GM18517 (cell line): Measurements from ENCODE around the gene GNB1.

Experiments used
- ATAC-seq: cut with Tn5 transposase; IDR thresholded peaks from one replicate; pipeline ENCODE4 v1.9.1; 2021; ENCODE audit warnings: mild to moderate bottlenecking, moderate library complexity; ENCODE audit not compliant: unreplicated experiment

The GNB1 gene

DNA sequence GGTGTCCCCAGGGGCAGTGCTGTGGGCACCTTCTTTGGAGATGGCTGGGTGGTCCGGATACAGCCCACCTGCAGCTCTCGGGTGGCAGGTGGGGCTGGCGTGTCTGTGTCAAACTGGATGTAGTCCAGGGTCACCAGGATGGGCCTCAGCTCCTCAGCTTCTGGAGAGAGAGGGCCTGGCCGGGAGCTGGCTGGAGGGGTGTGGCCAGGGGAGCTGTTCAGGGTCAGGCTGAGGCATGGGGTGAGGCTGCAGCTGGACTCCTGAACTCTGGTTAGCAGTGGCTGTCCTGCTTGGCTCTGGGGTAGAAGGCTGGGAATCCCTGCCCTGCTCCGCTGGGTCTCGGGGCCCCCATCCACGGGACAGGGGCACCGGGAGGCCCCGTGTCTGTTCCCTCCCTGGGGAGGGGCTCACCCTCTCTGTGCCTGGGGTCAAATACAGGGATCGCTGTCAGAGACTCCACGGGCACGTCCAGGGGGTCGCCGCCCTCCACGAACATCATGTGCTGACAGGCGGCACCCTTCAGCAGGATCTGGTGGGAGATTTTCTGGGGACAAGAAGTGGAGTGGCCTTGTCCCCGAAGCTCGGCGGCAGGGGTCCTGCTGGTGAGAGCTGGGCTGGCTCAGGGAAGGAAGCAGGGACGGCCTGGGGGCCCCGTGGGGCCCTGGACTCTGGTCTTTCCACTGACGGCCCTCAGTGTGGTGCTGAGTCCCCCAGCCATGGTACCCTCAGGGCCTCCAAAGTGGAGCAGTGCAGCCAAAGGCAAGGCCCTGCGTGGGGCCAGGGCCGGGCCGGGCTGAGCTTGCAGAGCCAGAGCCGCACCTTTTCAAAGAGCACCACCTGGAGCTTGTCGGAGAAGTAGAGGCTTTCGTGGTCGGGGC, 32.3 kb upstream of the GNB1 start:
- ATAC-seq: no peak

DNA sequence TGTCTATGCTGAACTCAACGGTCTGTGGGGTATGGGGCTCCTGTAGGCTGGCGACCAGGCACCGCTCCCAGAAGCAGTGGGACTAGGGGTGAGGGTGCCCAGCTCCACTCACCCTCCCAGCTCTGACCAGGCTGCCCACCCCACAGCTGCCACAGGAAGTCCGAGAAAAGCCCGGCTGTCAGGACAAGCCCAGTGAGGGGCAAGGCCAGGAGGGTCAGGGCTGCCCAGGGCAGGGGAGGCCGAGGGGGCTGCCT, 31.7 kb upstream of the GNB1 start:
- ATAC-seq: no peak

DNA sequence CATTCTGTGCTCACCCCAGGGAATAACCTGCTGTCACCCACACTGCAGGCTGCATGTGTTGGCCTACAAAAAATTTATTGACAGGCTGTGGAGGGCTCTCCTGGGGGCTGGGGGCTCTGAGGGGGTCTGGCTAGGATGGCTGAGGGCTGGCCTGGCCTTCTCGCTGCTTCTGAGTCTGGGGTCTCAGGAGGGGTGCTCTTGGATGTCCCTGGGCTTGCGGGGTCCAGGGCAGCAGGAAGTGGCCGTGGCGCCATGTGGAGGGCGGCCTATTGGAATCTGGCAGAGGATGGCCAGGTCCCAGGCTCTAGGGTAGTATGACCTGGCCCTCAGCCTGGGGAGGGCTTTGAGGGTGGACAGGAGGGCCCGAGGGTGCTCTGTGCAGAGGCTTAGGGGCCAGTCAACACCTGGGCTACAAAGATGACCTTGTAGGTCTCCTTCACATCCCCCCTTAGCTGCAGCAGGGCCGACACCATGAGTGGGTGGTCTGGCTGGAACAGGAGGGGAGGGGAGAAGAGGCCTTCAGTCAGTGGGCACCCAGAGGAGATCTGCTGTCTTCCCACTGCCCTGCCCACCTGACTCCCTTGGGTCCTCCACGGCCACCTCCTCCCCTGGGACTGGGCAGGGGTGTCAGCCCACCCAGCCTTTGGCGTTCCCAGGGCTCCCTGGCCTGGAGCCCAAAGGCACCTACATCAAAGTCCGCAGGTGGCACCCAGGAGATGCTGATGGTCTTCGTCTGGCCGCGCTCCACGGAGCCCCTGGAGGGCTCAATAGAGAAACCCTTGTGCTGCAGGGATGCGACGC, 31.2 kb upstream of the GNB1 start:
- ATAC-seq: no peak

DNA sequence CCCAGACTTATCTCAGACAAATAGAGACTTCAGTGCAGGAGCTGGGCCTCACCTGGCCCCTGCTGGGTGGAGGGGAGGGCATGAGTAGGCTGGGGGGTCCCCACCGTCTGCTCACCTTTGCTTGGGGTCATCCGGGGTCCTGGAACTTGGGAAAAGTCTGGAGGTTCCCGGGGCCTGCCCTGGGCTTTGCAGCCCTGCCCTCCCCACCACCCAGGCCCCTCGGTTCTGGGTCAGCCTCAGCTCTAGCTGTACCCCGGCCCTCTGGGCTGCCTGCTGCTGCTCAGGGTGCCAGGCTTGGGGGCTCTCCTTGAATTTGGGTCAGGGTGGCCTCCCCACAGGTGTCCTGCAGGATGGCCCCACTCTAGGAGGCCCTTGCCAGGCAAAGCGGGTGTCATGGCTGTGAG, 30.6 kb upstream of the GNB1 start:
- ATAC-seq: no peak

DNA sequence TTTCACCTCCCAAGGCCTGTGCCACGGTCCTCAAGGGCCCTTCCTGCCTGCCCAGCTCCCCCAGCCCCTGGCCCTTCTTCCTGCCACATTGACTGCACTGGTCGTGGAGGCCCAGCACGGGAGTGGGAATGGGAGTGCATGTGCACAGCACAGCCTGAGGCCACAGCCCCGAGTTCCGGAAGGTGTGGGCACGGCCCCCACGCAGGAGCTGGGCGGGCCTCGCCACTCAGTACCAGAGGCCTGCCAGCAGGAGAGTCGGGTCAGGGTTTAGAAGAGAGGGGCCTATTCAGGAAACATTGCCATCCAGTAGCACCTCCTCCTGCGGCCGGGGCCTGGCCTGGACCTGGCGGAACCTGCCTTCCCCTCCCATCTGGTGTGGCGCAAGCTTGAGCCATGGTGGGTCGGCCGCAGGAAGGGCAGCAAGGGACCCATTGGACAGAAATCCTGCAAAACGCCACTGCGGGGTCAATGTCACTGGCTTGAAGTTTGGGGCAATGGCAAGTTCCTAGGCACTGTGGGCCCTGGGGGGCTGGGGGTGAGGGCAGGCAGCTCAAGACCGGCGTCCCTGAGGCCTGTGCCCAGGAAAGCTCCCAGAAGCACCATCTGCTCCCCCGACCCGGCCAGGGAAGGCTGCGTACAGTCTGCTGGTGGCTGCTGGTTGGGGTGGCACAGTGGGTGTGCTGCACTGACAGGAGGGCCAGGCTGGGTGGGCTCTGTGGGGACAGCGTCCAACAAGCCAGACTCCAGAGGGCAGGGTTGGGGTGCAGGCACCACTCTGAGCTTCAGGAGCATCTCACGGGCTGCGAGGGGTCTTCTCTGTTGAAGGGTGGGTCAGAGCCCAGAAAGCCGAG, 29.9 kb upstream of the GNB1 start:
- no peak for ATAC-seq

DNA sequence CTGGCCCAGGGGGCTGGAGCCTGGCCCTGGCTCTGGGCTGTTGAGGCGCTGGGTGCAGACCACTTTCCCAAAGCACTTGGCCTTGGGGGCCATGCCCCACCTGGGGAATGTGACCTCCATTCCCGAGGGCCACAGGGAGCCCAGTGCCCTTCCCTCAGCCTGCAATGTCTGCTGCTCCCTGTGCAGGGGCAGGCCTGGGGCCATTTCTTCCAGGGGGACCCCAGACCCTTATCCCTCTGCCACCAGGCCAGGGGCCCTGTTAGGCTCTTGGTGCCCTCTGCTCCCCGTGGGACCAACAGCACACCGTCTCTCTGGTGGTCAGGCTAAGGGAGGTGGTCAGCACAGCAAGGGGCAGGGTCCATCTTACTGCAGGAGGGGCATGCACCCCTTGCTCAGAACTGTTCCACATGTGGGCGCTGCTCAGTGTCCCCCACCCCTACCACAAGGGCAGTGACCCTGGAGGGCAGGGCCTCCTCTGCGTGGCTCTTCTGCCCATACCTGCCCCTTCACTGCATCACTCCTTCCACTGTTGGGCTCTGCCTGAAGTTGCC, 29.2 kb upstream of the GNB1 start:
- ATAC-seq: no peak

DNA sequence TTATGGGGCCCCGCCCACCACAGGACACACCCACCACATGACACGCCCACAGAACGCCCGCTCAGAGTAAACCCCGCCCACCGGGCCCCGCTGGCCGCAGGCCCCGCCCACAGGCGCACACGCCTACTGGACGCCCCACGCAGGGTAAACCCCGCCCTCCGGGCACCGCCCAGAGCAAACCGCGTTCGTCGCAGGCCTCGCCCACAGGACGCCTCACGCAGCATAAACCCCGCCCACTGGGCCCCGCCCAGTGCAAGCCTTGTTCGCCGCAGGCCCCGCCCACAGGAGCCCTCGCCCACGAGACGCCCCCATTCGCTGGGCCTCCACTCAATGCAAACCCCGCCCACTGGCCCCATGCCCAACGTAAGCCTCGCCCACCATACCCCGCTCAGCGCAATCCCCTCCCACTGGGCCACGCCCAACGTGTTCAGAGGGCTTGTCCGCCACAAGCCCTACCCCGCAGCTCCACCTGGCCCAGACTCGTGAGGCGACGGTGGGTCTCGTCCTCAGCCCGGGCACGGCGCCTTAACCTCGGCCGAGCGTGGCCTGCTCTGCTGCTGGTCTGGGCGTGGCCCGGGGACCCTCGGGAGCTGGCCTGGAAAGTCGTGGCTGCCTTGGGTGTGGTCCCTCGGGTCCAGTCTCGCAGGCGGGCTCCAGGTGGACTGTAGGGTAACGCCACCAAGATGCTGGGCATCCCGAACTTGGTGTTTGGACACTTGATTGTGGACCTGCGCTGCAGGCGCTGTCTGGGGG, 28.6 kb upstream of the GNB1 start:
- ATAC-seq: peak; percentile 81

DNA sequence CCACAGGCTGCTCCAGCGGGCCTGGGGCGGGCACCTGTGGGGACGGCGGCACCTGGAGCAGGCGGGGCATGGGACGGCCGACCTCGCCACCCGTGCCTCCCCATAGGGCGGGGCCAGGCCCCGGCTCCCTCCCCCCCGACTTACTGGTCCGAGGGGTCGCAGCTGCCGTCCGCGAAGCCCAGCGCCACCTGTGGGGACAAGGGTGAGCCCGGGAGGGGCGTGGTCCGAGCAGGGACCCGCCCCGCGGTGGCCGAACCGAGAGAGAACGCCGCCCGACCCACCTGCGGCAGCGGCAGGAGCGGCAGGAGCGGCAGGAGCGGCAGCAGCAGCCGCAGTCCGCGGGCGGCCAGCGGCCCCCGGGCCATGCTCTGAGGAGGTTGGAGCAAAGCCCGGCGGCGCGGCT, 28.0 kb upstream of the GNB1 start, which contains the start of gene TMEM52:
Gene TMEM52, minus strand, starts transcription at position 379 of the 403 bp plus-strand sequence. Its CDS starts 14 bp downstream, at position 365.
- ATAC-seq: no peak

DNA sequence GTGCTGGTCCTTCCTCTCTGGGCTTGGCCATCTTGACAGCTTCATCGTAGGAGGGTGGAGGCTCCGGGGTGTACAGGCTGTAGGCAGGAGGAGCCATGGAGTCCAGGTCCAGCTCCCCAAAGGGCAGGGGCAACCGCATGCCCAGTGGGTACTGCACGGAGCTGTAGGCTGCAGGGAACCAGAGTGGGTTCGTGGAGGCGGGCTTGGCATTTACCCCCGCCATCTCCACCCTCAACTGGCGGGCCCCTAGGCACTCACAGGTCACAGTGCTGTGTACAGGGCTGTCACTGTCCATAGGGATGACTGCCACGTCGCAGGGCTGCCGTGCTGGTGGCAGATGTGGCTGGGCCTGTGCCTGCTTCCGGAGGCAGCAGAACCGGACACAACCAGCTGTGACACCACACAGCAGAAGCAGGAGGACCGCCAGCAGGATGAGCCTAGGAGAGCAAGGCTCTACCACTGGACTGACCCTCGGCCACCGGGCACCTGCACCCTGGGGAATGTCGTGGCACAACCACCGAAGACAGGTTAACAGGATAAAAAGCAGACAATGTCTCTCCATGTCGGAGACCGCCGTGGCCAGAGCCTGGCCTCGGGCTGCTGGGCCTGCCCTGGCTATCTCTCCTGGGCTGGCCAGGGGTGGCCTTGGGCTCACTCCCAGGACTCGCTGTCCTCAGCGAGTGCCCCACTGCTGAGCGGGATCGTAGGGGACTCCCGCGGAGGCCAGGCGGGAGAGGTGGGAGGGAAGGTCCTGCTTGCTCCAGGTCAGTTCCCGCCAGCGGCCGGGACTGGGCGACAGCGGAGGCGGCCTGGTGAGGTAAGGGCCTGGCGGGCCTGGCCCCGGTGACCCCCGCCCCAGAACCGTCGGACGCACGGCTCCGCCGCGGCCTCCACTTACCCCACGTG, 27.4 kb upstream of the GNB1 start:
- ATAC-seq: no peak

DNA sequence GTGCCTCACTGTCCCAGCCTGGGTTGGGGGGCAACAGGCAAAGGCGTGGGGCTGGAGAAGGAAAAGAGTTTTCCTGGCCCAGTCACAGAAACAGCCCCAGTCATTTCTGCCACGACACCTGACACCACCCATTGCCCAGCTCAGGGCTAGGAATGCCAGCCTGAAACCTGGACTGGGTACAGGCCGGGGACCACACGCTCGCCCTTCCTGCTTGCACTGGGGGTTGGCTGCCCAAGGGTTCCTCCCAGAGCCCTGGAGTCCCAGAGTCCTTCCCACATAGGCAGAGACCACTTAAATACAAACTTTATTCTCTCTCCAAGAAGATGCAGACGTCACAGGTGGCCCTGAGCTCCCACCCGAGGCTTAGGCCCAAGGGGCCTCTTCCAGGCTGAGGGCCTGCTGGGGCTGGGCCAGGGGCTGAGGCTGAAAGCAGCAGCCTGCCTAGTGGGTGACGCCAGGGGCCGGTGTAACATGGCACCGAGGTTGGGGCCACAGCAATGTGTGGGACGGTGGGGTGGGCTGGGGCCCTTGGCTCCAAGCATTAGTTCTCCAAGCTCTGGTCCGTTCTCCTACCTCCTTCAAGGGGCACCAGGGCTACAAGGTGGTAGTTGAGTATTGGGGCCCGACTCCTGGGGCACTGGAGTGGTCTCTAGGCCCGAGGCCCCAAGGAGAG, 26.6 kb upstream of the GNB1 start:
- no peak for ATAC-seq

DNA sequence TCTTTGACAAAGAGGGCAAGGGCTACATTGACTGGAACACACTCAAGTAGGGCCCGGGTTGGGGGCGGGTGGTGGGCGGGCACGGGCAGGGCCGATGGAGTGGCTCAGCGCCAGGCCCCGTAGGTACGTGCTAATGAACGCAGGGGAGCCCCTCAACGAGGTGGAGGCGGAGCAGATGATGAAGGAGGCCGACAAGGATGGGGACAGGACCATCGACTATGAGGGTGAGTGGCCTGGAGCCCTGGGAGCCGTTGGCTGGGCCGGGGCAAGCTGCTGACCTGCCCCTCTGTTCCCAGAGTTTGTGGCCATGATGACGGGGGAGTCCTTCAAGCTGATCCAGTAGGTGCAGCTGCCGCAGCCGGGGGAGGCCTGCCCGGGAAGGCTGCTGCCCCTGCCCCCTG, 26.0 kb upstream of the GNB1 start:
- ATAC-seq: no peak

DNA sequence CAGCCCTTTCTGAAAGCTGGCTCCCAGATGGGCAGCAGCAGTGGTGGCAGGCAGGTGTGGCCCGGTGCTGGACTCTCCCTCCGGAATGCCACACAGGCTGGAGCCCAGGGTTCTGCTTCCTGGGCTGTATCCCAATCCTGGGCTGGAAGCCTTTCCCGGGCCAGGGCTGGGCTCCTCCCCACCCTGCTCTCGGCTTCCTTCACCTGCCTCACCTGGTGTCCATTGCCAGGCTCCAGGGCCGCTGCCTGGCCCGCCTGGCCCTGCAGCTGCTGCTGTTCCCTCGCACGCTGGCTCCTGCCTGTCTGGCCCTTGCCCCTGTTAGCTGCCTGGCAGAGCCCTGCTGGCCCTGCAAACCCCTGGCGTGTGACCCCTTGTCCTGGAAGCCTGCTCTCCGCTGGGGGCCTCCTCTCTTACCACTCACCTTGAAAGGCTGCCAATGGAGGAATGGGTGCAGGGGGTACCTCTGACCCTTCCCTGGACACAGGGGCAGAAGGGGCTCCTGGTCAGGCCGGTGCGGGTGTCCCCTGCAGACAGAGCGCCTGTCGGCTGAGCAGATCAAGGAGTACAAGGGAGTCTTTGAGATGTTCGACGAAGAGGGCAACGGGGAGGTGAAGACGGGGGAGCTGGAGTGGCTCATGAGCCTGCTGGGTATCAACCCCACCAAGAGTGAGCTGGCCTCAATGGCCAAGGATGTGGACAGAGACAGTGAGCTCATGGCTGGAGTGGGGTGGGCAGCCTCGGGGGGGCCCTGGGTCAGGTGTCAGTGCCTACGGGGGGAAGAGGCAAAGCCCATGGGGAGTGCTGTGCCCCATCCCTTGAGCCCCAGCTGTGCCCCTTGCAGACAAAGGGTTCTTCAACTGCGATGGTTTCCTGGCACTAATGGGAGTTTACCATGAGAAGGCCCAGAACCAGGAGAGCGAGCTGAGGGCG, 25.3 kb upstream of the GNB1 start:
- ATAC-seq: no peak

DNA sequence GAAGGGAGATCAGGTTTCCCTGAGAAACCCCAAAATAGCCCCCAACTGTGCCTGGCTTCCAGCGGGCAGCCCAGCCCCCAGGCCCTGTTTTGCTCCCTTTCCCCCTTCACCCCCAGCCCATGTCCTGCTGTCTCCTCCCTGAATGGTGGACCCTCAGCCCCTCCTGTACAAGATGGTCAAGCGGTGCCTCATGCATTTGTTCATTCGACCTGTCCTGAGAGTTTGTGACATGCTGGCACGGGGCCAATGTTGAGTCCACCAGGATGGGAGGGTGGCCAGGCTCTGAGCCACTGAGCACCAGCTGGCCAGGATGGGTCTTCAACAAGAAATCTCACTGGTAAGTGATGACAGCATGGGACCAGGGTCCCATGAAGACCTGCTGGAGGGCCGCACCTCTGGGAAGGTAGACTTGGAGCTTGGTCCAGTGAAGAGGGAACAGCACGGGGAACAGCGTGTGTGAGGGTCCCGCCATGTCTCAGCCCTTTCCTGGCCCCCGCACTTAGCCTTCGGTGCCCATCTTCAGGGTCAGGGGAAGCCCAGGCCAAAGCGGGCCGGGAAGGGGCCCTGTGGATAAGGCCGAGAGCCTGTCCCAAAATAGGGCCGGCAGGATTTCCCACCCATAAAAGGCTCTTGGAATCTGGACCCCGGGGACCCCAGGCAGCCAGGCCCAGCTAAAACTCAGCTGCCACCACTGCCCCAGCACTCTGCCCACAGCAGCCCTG, 24.2 kb upstream of the GNB1 start, which contains the start of gene CALML6:
Gene CALML6, plus strand, starts transcription at position 290 of the 722 bp plus-strand sequence. Its CDS starts 21 bp downstream, at position 311.
- ATAC-seq: no peak

DNA sequence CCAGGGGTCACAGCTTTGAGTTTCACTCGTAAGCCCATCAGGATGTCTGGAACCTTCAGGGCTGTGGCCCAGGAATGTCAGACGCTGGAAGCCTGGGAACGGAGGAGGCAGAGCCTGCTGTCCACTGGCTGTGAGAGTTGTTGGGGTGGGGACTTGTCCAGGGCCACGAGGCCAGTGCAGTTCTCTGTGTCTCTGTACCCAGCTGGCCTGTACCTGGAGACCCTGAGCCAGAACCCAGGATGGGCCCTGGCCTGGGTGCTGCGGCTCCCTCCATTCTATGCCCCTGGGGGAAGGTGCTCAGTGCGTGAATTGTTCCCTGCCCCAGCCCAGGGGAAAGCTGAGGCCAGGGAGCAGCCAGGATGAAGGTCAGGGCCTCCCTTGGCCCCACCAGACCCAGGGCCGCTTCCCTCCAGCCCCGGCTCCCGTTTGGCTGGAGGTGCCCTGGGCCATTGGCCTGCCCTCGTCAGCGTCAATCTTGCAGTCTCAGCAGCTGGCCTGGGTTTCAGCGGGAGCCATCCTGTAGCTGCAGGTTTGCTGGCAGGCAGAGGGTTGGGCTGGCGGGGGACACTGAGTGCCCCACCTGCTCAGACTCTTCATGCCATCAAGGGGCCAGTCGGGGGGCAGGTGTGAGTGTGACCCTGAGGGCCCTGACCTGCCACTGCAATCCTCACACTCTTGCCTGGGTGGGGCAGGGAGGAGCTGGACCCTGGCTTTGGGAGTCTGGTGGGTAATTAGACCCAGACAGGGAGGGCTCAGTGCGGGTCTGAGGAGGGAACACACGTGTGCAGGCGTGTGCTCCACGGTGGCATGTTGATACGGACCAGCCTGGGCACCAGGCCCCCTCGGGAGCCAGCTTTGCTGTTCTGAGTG, 23.4 kb upstream of the GNB1 start:
- ATAC-seq: no peak

DNA sequence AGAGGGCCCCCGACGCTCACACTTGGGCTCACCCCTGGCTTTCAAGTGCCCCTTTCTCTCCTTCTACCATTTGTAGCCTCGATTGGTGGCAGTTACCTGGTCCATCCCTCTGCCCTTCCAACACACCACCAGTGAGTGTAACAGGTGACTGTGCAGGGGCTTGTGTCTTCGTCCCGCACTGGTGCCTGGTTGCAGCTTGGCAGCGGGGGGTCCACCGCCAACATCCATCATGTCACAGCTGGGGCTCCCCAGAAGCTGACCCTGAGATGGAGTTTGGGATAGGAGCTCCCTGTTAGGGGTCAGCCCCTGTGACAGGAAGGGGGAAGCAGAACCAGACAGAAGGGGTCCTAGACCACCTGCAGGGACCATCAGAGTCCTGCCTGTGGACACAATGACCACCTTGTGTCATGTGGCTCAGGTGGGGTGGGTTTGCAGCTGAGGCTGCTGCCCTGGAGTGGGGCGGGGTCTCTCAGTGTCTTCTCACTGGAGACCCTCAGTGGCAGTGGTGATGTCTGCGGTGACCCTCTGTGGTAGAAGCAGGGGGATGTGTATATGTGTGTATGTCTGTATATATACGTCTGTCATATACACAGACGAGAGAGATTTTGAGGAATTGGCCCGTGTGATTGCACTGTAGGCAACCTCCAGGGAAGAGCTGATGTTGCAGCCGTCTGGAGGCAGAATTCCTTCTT, 20.6 kb upstream of the GNB1 start:
- ATAC-seq: no peak
